Transverse colon (tissue), 4 donors: ENCODE measurements around the gene PCGF6. TPM values are rescaled to one million over a fixed set of nuclear protein-coding genes. Genes with fewer than 3 reads are reported as not detected.

ENCODE experiments used
- DNase-seq: peaks from one replicate; pipeline ENCODE4 v3.0.0-alpha.2; 2019
- H3K27ac ChIP-seq, 4 donors: fragments of 200-600 bp; sonication (generic); 2 replicates each; pipeline ENCODE4 v1.5.1; 2016 to 2018; ENCODE audit warnings: inconsistent platforms in 4 of 4
- H3K27me3 ChIP-seq: fragments of 200-600 bp; sonication (generic); 2 replicates; pipeline ENCODE4 v1.5.1; 2017; ENCODE audit warnings: inconsistent platforms
- H3K36me3 ChIP-seq, 4 donors: fragments of 200-600 bp; sonication (generic); 2 replicates each; pipeline ENCODE4 v1.5.1; 2017 to 2019; ENCODE audit warnings: inconsistent platforms in 4 of 4
- H3K4me1 ChIP-seq, 4 donors: fragments of 200-600 bp; sonication (generic); 2 replicates each; pipeline ENCODE4 v1.5.1; 2017 to 2020; ENCODE audit warnings: inconsistent platforms in 4 of 4
- H3K4me3 ChIP-seq, 4 donors: fragments of 200-600 bp; sonication (generic); 1 replicate in 1 of 4; 2 replicates in 3 of 4; pipeline versions ENCODE4 v1.5.1 to v1.6.1; 2017 to 2019; ENCODE audit warnings: inconsistent platforms in 4 of 4
- H3K9me3 ChIP-seq, 2 donors: fragments of 200-600 bp; sonication (generic); 2 replicates each; pipeline ENCODE4 v1.5.1; 2017 to 2019; ENCODE audit warnings: inconsistent platforms in 2 of 2
- CTCF ChIP-seq, 5 experiments: fragments of 200-600 bp in 3 of 5; fragments of 450-650 bp in 2 of 5; sonication (generic) in 3 of 5; IDR thresholded peaks; 1 replicate in 2 of 5; 2 replicates in 3 of 5; pipeline ENCODE4 v1.5.1; 2016 to 2017; ENCODE audit warnings: antibody characterized with exemption in 5 of 5, inconsistent platforms in 3 of 5, mild to moderate bottlenecking in 2 of 5, moderate library complexity in 1 of 5
- EP300 ChIP-seq: sonication (generic); formaldehyde crosslinking; IDR thresholded peaks from one replicate; pipeline ENCODE4 v1.6.1; 2017; ENCODE audit warnings: antibody characterized with exemption, low read depth
- POLR2A ChIP-seq: fragments of 450-650 bp; IDR thresholded peaks from one replicate; pipeline ENCODE4 v1.6.1; 2016; ENCODE audit warnings: antibody characterized with exemption, mild to moderate bottlenecking, moderate library complexity
- POLR2AphosphoS5 ChIP-seq, 3 donors: sonication (generic); formaldehyde crosslinking; IDR thresholded peaks; one replicate each; pipeline ENCODE4 v1.6.1; 2016; ENCODE audit warnings: antibody characterized with exemption in 3 of 3
- WGBS, 2 donors: methylation state at CpG; one replicate each; pipeline ENCODE4 v1.1.5; 2018; ENCODE audit warnings: low coverage in 1 of 2; 5-methylcytosine and 5-hydroxymethylcytosine counted together
- in situ Hi-C, 4 donors: fragments of 200-750 bp; cut with MboI; loops; one replicate each; pipeline versions ENCODE4 v1.15.0 to v1.15.1; 2017; ENCODE audit warnings: low sequenced_read_pairs in 3 of 4, low pct_ligation_motif_present in 1 of 4, low pct_unique_long_range_greater_than_20kb in 1 of 4
- intact Hi-C: fragments of 100-400 bp; cut with DNase I; formaldehyde crosslinking; loops from one replicate; pipeline ENCODE4 v1.15.1; 2023; ENCODE audit warnings: low total_unique reads
- total RNA-seq, 4 donors: library from RNA; depleted of rRNA; stranded (reverse); fragments of >200 nt; gene quantifications; one replicate each; pipeline ENCODE4 v1.1.0, GENCODE V29; 2016

PCGF6 gene
- total RNA-seq, 4 donors from 2014 or later: 5.9 to 44.5 (median 21.6) TPM

GRCh38 chr10:103395754-103396066 lies 44.8 kb upstream of the PCGF6 start:
- H3K27me3 ChIP-seq: no peaks in the 10 kb centered on the region
- peak overlapping the region; percentile 90 to 97 (median 93) for H3K27ac ChIP-seq
- peaks cover 9 to 41% (median 32%) of the 10 kb centered on the region in 4 donors for H3K4me1 ChIP-seq
- no peak for TF ChIP-seq POLR2AphosphoS5 (IDR thresholded peaks at IDR 0.05)
- in situ Hi-C loops (no loop called here), intact Hi-C loops (no loop called here)
- 1 to 20% methylated on average over 1 to 11 of the region's 11 CpGs for WGBS, 2 donors
- peaks cover 0 to 19% (median 9%) of the 10 kb centered on the region in 4 donors for H3K36me3 ChIP-seq
- no peaks in the 10 kb centered on the region for H3K9me3 ChIP-seq
- H3K4me3 ChIP-seq: peak overlapping the region; percentile 72 to 99 (median 88)
- DNase-seq: peak; percentile 25

GRCh38 chr10:103394180-103394579 lies 43.2 kb upstream of the PCGF6 start:
- Histone ChIP-seq H3K27me3 (no peaks in the 10 kb centered on the region), H3K4me3 (no peak overlapping the region), H3K27ac (no peak overlapping the region), H3K36me3 (peaks cover 0 to 34% (median 15%) of the 10 kb centered on the region in 4 donors), H3K9me3 (no peaks in the 10 kb centered on the region), H3K4me1 (peaks cover 9 to 41% (median 32%) of the 10 kb centered on the region in 4 donors)
- in situ Hi-C loops (no loop called here), intact Hi-C loops (no loop called here)
- no peak for DNase-seq
- WGBS, 2 donors: 87 to 94% methylated on average over 2 to 14 of the region's 14 CpGs
- TF ChIP-seq EP300 (no peak), POLR2A (no peak), CTCF (IDR thresholded peaks at IDR 0.05) (no peak), POLR2AphosphoS5 (IDR thresholded peaks at IDR 0.05) (no peak)

- no peak for DNase-seq
- intact Hi-C loops: no loop called here
- no peaks in the 10 kb centered on the region for H3K9me3 ChIP-seq
- no peaks in the 10 kb centered on the region for H3K27me3 ChIP-seq
- H3K4me1 ChIP-seq: no peaks in the 10 kb centered on the region
- in situ Hi-C loops: no loop called here
- WGBS, 2 donors: 84 to 88% methylated on average over 5 of the region's 5 CpGs
- no peak overlapping the region for H3K4me3 ChIP-seq
- TF ChIP-seq POLR2A (no peak), CTCF (IDR thresholded peaks at IDR 0.05) (no peak), POLR2AphosphoS5 (IDR thresholded peaks at IDR 0.05) (no peak), EP300 (no peak)
- H3K27ac ChIP-seq: no peak overlapping the region
- peaks cover 0 to 46% (median 14%) of the 10 kb centered on the region in 4 donors for H3K36me3 ChIP-seq
Observed at GRCh38 chr10:103382769-103383168, 31.8 kb upstream of the PCGF6 start.

- peak; percentile 54 for DNase-seq
- Histone ChIP-seq H3K36me3 (peaks cover 0 to 10% (median 0%) of the 10 kb centered on the region in 4 donors), H3K27me3 (no peaks in the 10 kb centered on the region), H3K9me3 (no peaks in the 10 kb centered on the region), H3K27ac (peak overlapping the region; percentile 51 to 79 (median 72)), H3K4me1 (peaks cover 7 to 33% (median 27%) of the 10 kb centered on the region in 4 donors), H3K4me3 (no peak overlapping the region)
- in situ Hi-C loops (no loop called here), intact Hi-C loops (no loop called here)
- TF ChIP-seq EP300 (no peak), CTCF (IDR thresholded peaks at IDR 0.05) (peak in 2 of 5 experiments; percentile 40 to 42), POLR2AphosphoS5 (IDR thresholded peaks at IDR 0.05) (peak in 2 of 3 donors; percentile 44 to 49), POLR2A (no peak)
- WGBS, 2 donors: 58 to 62% methylated on average over 5 of the region's 5 CpGs
Observed at GRCh38 chr10:103374263-103374662, 23.3 kb upstream of the PCGF6 start.

- no peak for DNase-seq
- intact Hi-C loops (no loop called here), in situ Hi-C loops (no loop called here)
- Histone ChIP-seq H3K27me3 (no peaks in the 10 kb centered on the region), H3K4me1 (peaks cover 10 to 38% (median 33%) of the 10 kb centered on the region in 4 donors), H3K27ac (peak overlapping the region; percentile 51 to 79 (median 72)), H3K36me3 (peaks cover 0 to 10% (median 0%) of the 10 kb centered on the region in 4 donors), H3K4me3 (no peak overlapping the region), H3K9me3 (no peaks in the 10 kb centered on the region)
- TF ChIP-seq CTCF (IDR thresholded peaks at IDR 0.05): no peak
- TF ChIP-seq EP300: no peak
- no peak for TF ChIP-seq POLR2AphosphoS5 (IDR thresholded peaks at IDR 0.05)
- no peak for TF ChIP-seq POLR2A
- 65 to 74% methylated on average over 3 of the region's 3 CpGs for WGBS, 2 donors
Observed at GRCh38 chr10:103373544-103373943, 22.6 kb upstream of the PCGF6 start.
